Fibroblast of skin of right quadriceps (primary cell): Measurements from ENCODE around the gene BSDC1.
A peak's percentile ranks its signal among the peaks of the same experiment; 100 is the strongest.

Experiments used
- DNase-seq: peaks from one replicate; pipeline ENCODE4 v3.0.0-alpha.2; 2013

The BSDC1 gene

GRCh38 chr1:32393832-32394140 is 455 bp downstream of the BSDC1 start:
- no peak for DNase-seq

- DNase-seq = no peak
These were observed 1.1 kb downstream of the BSDC1 start for GRCh38 chr1:32393136-32393535.

- DNase-seq = no peak
These were observed 1.9 kb downstream of the BSDC1 start for GRCh38 chr1:32392325-32392724.

GRCh38 chr1:32390904-32391870 is 3.1 kb downstream of the BSDC1 start:
- DNase-seq = no peak

- no peak for DNase-seq
These were observed 5.6 kb downstream of the BSDC1 start for GRCh38 chr1:32388641-32389040.

GRCh38 chr1:32386676-32387392 is 7.4 kb downstream of the BSDC1 start:
- DNase-seq = no peak

GRCh38 chr1:32380057-32380456 is 14.2 kb downstream of the BSDC1 start:
- DNase-seq = no peak

- DNase-seq = no peak
These were observed 16.6 kb downstream of the BSDC1 start for GRCh38 chr1:32377541-32378220.

GRCh38 chr1:32376199-32376598 is 18.0 kb downstream of the BSDC1 start:
- DNase-seq = no peak

GRCh38 chr1:32373996-32374592 is 20.1 kb downstream of the BSDC1 start:
- no peak for DNase-seq

GRCh38 chr1:32372149-32372756 is 22.0 kb downstream of the BSDC1 start:
- no peak for DNase-seq

- no peak for DNase-seq
These were observed 26.2 kb downstream of the BSDC1 start for GRCh38 chr1:32367912-32368635.

GRCh38 chr1:32365445-32365844 is 28.8 kb downstream of the BSDC1 start:
- no peak for DNase-seq

- DNase-seq = no peak
These were observed 29.4 kb downstream of the BSDC1 start for GRCh38 chr1:32364836-32365235.

GRCh38 chr1:32363713-32364112 is 30.5 kb downstream of the BSDC1 start:
- no peak for DNase-seq

GRCh38 chr1:32362474-32363313 is 31.5 kb downstream of the BSDC1 start, which contains the start of the genes FAM229A and TSSK3:
Gene FAM229A, minus strand, starts transcription at chr1:32362485. Its CDS starts 394 bp downstream, at chr1:32362091.
Gene TSSK3, plus strand, starts transcription at chr1:32362539. Its CDS starts 163 bp downstream, at chr1:32362702.
- no peak for DNase-seq

- DNase-seq = peak; percentile 19
These were observed 32.4 kb downstream of the BSDC1 start for GRCh38 chr1:32361674-32362473.

GRCh38 chr1:32361308-32361673 is 33.0 kb downstream of the BSDC1 start:
- no peak for DNase-seq

GRCh38 chr1:32358435-32358834 is 35.8 kb downstream of the BSDC1 start:
- DNase-seq = no peak

GRCh38 chr1:32357614-32358013 is 36.6 kb downstream of the BSDC1 start:
- DNase-seq = no peak
